GM18505 (cell line): Measurements from ENCODE around the gene USP21.
"Not testable (repeated sequence)": the region's sequence is repeated elsewhere in the genome, so short reads cannot be mapped to it uniquely, and the experiment has no call there.

Source experiments
- ATAC-seq: cut with Tn5 transposase; IDR thresholded peaks from one replicate; pipeline ENCODE4 v1.9.1; 2021; ENCODE audit not compliant: unreplicated experiment
- POLR2A ChIP-seq: IDR thresholded peaks from 4 replicates; pipeline ENCODE4 v1.6.1; 2011; ENCODE audit warnings: borderline replicate concordance; ENCODE audit not compliant: insufficient read depth, insufficient read length; ENCODE audit errors: extremely low read depth

USP21 gene, protein sequence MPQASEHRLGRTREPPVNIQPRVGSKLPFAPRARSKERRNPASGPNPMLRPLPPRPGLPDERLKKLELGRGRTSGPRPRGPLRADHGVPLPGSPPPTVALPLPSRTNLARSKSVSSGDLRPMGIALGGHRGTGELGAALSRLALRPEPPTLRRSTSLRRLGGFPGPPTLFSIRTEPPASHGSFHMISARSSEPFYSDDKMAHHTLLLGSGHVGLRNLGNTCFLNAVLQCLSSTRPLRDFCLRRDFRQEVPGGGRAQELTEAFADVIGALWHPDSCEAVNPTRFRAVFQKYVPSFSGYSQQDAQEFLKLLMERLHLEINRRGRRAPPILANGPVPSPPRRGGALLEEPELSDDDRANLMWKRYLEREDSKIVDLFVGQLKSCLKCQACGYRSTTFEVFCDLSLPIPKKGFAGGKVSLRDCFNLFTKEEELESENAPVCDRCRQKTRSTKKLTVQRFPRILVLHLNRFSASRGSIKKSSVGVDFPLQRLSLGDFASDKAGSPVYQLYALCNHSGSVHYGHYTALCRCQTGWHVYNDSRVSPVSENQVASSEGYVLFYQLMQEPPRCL

DNA sequence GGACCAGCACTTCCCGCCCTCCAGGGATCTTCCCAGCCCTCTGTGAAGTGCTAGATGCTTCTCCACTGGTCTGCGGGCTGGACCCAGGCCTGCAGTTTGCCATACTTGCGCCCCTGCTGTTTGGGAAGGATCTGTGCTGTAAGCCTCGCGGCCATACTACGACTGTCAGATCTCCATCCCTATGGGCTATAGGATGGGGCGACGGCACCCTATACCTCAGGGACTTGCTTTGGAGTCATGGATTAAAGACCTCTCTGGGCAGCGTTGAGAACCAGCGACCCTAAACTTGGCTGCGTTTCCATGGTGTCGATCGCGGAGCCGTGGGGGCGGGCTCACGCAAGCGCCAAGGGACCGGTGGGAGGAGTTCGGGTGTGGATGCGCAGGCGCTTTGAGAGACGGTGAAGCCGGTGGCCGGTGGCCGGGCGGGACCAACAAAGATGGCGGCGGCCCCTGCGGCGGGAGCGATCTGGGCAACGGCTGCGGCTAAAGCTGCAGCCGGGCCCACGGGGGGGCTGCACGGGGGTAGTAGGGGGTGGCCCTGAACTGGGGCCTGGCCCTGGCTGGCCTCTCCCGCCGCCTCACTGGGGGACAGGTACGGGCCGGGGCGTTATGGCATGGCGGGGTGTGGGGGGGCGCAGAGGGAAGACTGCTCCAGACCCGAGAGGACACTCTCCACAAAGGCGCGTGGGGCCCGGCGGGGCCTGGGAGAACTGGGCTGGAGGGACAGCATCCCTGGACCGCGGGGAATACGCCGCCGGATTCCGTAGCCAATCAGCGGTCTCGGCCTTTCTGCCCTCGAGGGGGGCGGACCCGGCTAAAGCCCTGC, at the start of gene USP21:
Gene USP21, plus strand, starts transcription at position 414 of the 826 bp plus-strand sequence. CDS start 1,141 bp downstream, outside the sequence.
- peak; percentile 80 for TF ChIP-seq POLR2A

DNA sequence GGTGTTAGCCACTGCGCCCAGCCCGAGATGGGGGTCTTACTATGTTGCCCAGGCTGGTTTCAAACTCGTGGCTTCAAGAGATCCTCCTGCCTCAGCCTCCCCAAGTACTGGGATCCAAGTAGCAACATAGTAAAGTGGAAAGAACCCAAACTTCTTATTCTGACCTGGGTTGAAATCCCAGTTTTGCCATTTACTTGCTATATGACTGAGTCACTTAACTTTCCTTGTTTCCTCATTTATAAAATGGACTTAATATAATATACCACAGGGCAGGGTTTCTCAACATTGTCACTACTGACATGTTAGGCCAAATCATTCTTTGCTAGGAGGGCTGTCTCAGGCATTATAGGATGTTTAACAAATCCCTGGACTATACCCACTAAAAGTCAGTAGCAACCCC, 48.2 kb upstream of the USP21 start:
- ATAC-seq, result no peak
- no peak for TF ChIP-seq POLR2A

More for the DNA sequence above, at the start of gene USP21:
- ATAC-seq, result peak; percentile 86

DNA sequence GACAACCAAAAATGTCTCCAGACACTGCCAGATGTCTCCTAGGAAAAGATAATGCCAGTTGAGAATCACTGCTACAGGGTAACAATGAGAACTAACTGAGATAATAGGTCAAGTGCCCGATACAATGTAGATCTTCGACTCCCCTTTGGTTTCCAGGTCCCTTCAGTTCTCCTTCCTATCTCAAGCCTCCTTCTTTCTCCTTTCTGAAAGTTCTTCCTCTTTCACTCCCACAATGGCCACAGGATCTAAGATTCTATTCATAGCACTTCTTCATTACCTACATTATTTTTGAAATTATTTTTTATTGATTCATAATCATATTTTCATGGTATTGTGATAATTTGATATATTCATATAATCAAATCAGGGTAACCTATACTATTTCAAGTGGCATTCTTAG, 47.8 kb upstream of the USP21 start:
- no peak for TF ChIP-seq POLR2A
- ATAC-seq, result no peak

DNA sequence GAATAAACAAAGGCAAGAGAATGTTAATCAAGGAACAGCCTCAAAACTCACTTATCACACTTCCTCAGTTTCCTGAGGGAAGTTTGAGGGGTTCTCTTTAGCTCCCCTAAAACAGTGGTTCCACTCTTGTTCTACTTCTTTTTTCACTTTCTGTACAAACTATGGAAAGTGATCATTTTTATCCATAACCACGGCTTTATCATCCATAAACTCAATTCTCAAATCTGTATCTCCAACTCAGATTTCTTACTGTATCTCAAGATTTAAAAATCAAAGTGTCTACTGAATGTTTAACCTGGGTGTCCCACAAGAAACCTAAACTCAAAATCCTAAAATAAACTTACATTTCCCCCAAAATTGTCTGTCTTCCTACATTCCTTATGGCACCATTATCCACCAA, 45.4 kb upstream of the USP21 start:
- no peak for TF ChIP-seq POLR2A
- ATAC-seq, result no peak

DNA sequence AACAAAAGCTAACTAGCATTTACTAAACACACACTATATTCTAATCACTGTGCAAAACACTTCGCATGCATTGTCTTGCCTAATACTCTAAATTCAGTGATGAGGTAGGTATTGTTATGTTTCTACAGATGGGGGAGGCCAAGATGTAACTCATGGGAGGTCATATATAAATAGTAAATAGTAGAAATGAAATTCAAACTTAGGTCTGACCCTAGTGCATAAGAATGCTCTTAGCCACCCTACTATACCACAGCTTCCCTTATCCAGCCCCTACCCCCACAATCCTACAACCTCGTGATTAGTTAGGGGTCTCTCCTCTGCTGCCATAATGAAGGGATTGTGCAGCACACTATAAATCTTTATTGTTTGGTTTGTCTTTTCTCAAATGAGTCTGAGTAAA, 44.7 kb upstream of the USP21 start:
- TF ChIP-seq POLR2A, result no peak
- no peak for ATAC-seq

DNA sequence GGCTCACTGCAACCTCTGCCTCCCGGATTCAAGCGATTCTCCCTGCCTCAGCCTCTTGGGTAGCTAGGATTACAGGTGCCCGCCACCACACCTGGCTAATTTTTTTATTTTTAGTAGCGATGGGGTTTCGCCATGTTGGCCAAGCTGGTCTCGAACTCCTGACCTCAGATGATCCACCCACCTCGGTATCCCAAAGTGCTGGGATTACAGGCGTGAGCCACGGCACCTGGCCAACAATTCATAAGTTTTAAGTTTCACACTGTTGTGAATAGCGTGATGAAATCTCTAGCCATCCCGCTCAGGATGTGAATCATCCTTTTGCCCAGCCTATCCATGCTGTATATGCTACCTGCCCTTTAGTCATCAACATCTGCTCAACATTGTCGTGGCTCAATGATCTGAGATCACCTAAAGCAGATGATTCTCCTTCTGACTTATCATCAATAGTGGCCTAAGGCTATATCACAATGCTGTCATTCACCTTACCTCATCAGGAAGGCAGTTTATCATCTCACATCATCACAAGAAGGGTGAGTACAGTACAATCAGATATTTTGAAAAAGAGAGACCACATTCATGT, 44.1 kb upstream of the USP21 start:
- no peak for ATAC-seq
- no peak for TF ChIP-seq POLR2A

DNA sequence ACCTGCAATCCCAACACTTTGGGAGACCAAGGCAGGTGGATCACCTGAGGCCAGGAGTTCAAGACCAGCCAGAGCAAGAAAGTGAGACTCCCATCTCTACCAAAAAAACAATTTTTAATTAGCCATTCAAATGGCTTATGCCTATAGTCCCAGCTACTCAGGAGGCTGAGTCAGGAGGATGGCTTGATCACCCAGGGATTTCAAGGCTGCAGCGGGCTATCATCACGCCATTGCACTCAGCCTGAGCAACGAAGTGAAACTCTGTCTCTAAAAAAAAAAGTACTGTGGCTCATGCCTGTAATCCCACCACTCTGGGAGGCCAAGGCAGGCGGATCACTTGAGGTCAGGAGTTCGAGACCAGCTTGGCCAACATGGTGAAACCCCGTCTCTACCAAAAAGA, 43.3 kb upstream of the USP21 start:
- ATAC-seq, result not testable (repeated sequence)

DNA sequence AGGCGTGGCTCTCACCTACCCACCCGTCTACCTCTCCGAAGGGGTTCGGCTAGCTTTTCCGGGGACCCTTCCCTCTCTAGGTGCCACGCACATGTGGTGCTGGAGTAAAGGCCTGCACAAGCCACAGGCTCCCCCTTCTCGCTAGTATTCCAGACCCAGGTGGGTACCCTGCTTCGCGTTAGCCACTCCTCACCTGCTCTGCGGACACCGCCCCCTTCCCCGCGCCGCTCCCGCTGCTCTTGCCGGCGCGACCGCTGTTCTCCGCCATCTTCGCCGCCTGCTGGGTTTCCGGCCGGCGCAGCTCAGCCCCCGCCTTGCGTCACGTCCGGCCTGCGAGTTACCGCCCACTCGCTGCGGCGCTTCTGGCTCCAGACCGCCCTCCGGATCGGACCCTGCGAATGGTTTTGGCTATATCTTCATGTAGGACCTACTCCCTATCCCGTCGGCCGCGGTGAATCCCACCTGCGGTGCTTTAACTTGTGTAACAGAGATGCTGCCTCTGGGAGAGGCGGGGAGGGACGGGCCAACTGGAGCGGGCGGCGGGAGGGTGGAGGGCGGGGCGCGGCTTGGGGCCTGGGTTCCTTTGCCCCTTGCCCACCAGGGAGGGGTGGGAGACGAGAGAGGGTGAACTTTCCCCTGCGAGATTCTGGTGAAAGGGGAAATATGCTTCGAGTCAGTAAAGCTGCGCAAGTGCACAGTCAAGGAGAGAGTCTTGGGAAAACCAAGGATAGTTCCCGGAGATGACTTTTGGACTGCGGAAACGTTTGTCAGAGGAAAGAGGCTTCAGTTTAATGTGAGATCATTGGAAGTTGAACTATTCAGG, 41.3 kb upstream of the USP21 start, which contains the start of the genes NIT1 and PFDN2:
Gene NIT1, plus strand, starts transcription at position 347 of the 823 bp plus-strand sequence. Its CDS starts 72 bp downstream, at position 419.
Gene PFDN2, minus strand, starts transcription at position 279 of the 823 bp plus-strand sequence. Its CDS starts 11 bp downstream, at position 268.
- TF ChIP-seq POLR2A, result peak; percentile 92
- ATAC-seq, result peak; percentile 75

DNA sequence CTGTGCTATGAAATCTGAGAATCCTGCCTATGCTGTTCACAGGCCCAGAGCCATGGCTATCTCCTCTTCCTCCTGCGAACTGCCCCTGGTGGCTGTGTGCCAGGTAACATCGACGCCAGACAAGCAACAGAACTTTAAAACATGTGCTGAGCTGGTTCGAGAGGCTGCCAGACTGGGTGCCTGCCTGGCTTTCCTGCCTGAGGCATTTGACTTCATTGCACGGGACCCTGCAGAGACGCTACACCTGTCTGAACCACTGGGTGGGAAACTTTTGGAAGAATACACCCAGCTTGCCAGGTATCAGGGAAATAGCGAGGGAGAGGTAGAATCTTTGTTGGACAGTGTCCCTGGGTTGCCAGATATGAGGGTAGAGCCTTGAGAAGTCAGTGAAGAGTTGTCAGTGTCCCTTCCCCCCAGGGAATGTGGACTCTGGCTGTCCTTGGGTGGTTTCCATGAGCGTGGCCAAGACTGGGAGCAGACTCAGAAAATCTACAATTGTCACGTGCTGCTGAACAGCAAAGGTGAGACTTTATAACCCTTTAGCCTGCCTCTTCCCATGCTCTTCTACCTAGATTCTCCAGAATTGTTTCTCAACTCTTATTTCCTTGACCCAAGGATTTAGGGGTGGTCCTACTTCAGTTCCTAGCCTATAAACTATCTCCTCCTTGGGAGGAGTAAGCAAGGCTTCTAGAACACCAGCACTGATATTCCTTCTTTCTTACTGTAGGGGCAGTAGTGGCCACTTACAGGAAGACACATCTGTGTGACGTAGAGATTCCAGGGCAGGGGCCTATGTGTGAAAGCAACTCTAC, 40.0 kb upstream of the USP21 start:
- TF ChIP-seq POLR2A, result peak; percentile 36
- ATAC-seq, result no peak

DNA sequence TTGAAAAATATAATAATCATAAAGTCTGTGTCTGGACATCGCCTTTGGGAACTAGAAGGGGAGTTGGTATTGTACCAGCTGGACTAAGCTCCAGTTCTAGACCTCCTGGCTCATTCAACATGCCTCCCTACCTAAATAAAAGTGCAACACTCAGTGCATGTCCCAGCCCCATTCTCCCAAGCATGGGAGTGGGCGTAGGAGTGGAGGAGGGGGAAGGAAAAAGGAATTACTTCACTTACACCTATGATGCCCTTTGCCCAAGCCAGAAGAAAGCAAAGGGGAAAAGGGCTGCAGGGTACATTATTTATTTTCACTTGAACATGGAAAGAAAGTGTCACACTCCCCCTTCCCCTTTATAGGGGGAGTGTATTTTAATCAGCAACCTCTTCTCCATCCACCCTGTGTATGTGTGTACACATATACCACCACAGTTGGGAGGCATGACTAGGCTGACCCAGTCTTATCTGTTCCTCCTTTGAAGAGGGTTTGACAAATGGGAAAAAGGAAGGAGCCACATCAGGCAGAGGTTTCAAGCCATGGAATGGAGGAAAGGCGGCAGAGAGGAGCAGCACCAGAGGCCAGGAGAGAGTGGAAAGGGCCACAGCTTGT, 38.2 kb upstream of the USP21 start:
- no peak for ATAC-seq
- no peak for TF ChIP-seq POLR2A

DNA sequence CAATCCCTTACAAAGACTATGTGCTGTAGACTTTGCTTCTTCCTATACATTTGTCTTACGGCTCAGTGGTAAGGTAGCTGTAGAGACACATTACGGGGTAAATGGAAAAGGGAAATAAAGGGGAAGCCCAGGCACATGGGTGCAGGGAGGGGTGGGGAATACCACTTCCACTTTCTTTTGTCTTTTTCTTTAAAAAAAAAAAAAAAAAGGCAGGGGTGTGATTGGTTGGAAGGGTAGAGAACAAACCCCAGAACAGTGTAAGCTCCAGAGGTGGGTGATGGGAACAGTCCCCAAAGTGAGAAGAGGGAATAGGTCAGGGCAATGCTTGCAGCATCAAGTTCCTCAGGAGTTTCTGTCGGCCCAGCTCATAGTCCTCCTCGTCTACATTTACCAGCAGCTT, 37.5 kb upstream of the USP21 start:
- no peak for TF ChIP-seq POLR2A
- ATAC-seq, result no peak

DNA sequence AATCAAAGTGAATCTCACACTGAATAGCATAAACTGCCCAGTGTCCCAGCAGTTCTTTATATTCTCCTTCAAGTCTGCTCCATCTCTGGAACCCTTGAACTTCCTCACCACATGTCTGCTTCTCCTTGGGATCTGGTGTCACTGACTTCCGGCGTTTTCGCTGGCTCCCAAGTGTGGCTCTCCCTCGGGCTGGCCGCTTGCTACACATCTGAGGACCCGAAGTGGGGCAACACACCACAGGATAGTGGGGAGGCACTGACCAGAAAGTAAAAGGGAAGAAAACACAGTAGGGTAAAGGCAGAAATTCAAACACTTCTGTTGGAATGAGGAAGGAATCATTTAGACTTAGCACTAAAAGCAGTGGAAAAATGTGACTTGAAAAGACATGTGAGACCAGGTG, 36.3 kb upstream of the USP21 start:
- no peak for ATAC-seq

DNA sequence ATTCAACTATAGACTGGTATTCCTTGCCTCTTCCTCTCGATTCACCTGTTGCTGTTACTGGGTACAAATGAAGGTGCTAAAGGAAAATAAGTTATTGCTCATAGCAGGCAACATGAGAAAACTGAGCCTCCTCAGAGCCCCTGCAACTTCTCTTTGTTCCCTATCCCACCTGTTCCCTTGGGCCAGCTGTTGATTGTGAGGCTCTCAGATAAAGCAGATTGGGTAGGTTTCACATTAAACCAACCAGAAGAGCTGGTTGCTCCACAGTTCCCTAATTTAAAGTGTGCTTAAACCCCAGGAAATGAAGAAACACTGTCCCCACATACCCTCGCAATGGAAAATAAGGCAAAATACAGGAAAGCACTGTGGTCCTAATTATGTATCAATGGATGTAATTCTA, 31.7 kb upstream of the USP21 start:
- no peak for ATAC-seq
- no peak for TF ChIP-seq POLR2A

More for the DNA sequence above, 36.3 kb upstream of the USP21 start:
- TF ChIP-seq POLR2A, result no peak
